K562 (cell line): Measurements from ENCODE around the gene OSBPL10.

ENCODE experiments used
- HDAC2 ChIP-seq: fragments of 450-650 bp; IDR thresholded peaks from 2 replicates; pipeline ENCODE4 v1.6.1; 2016; ENCODE audit warnings: mild to moderate bottlenecking
- TOE1 ChIP-seq, 2 experiments: fragments of 450-650 bp in 1 of 2; sonication (generic) in 1 of 2; formaldehyde crosslinking in 1 of 2; IDR thresholded peaks; 2 replicates each; pipeline versions ENCODE4 v1.7.1 to v1.8.0; 2016 to 2022; ENCODE audit warnings: borderline replicate concordance in 2 of 2, mild to moderate bottlenecking in 2 of 2, antibody characterized with exemption in 1 of 2, inconsistent platforms in 1 of 2, low read depth in 1 of 2, missing genetic modification reagents in 1 of 2, moderate library complexity in 1 of 2
- TF ChIP-seq, protein P1 (sequence below): fragments of 450-650 bp; formaldehyde crosslinking; IDR thresholded peaks from 2 replicates; pipeline ENCODE4 v1.4.0; 2022; ENCODE audit warnings: mild to moderate bottlenecking, moderate library complexity

DNA sequence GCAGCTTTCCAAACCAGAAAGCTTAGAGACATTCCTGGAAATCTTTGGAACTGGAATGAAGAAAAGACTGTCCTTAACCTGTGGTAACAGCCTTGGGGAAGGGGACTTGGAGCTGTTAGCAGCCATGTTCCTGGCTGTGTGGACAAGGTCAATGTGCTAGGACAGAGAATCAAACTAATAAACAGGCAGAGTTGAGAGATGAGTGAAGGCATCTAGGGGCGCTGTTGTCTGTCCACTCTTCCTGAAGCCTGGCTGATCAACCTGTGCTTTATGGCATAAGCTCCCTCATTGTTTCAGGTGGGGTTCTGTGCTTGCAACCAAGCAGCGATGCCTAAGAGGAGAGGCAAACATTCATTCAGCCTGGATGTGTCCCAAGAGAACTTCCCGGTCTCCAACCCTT, 19.8 kb upstream of the OSBPL10 start:
- no peak for TF ChIP-seq TOE1 (IDR thresholded peaks at IDR 0.05; ENCODE audit: borderline replicate concordance)
- no peak for TF ChIP-seq TOE1 (CRISPR knock-in tag; IDR thresholded peaks at IDR 0.05; ENCODE audit: borderline replicate concordance, low read depth)
- TF ChIP-seq, protein P1, sequence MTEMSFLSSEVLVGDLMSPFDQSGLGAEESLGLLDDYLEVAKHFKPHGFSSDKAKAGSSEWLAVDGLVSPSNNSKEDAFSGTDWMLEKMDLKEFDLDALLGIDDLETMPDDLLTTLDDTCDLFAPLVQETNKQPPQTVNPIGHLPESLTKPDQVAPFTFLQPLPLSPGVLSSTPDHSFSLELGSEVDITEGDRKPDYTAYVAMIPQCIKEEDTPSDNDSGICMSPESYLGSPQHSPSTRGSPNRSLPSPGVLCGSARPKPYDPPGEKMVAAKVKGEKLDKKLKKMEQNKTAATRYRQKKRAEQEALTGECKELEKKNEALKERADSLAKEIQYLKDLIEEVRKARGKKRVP = no peak
- TF ChIP-seq HDAC2 = no peak
